GM12872 (cell line): ENCODE results near the gene EFHD2.

Source experiments
- TF ChIP-seq, protein P1 (sequence below): IDR thresholded peaks from 3 replicates; pipeline ENCODE4 v1.5.1; 2011; ENCODE audit warnings: low read depth, mild to moderate bottlenecking, low read length, moderate library complexity; ENCODE audit not compliant: insufficient read depth

EFHD2 gene

DNA sequence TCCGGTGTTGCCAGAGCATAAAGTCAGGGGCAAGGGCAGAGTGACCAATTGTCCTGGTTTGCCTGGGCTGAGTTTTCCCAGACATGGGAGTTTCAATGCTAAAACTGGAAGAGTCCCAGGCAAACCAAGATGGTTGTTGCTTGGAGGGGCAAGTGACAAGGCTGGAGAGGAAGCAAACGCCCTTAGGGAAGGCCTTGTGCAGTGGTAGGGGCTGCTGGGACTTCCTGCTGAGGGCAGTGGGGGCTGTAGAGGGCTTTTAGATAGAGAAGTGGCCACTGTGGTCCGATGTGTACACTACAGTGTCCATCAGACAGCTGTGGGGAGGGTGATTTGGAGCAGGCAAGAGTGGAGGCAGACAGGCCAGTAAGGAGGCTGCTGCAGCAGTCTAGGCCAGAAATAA is 39.9 kb downstream of the EFHD2 start:
- TF ChIP-seq, protein P1, sequence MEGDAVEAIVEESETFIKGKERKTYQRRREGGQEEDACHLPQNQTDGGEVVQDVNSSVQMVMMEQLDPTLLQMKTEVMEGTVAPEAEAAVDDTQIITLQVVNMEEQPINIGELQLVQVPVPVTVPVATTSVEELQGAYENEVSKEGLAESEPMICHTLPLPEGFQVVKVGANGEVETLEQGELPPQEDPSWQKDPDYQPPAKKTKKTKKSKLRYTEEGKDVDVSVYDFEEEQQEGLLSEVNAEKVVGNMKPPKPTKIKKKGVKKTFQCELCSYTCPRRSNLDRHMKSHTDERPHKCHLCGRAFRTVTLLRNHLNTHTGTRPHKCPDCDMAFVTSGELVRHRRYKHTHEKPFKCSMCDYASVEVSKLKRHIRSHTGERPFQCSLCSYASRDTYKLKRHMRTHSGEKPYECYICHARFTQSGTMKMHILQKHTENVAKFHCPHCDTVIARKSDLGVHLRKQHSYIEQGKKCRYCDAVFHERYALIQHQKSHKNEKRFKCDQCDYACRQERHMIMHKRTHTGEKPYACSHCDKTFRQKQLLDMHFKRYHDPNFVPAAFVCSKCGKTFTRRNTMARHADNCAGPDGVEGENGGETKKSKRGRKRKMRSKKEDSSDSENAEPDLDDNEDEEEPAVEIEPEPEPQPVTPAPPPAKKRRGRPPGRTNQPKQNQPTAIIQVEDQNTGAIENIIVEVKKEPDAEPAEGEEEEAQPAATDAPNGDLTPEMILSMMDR = no peak

DNA sequence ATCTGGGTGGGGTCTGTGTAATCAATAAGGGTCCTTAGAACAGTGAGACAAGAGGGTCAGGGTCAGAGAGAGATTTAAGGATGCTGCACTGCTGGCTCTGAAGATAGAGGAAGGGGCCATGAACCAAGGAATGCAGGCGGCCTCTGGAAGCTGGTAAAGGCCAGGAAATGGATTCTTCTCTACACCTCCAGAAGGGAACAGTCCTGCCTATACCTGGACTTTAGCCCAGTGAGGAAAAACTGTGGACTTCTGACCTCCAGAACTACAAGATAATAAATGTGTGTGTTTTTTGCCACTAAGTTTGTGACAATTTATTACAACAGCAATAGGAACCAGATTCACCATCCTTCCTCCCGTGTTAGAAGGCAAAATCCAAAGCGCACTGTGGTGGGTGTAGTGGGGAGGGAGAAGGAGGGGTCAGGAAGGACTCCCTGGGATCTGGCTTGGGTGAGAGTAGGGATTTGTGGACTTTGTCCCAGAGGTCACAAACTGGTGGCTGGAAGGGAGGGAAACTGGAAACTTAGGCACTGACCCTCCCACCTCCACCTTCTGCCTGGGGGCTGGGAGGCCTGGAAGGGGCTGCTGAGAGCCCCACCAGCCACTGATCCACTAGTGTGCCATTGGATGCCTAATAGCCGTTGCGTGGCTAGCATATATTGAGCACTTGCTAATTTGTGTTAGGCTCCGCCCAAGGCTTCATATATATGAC is 41.5 kb downstream of the EFHD2 start:
- TF ChIP-seq, protein P1 = no peak

DNA sequence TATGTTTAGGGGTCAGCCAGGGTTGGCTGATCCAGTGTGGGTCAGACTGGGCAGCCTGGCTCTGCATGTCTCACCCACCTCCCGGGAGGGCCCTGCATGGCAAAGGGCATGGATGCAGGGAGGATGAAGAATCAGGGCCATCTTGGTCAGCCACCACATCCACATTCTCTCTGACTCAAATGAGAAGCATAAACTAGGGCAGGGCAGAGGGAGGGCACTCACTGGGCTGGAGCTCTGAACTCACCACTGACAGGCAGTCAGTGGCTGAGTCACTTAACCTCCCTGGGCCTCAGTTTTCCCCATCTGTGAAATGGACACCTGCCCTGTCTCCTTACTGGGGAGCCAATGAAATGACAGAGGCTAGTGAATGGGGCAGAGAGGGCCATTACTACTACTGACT is 42.5 kb downstream of the EFHD2 start:
- TF ChIP-seq, protein P1 = no peak

DNA sequence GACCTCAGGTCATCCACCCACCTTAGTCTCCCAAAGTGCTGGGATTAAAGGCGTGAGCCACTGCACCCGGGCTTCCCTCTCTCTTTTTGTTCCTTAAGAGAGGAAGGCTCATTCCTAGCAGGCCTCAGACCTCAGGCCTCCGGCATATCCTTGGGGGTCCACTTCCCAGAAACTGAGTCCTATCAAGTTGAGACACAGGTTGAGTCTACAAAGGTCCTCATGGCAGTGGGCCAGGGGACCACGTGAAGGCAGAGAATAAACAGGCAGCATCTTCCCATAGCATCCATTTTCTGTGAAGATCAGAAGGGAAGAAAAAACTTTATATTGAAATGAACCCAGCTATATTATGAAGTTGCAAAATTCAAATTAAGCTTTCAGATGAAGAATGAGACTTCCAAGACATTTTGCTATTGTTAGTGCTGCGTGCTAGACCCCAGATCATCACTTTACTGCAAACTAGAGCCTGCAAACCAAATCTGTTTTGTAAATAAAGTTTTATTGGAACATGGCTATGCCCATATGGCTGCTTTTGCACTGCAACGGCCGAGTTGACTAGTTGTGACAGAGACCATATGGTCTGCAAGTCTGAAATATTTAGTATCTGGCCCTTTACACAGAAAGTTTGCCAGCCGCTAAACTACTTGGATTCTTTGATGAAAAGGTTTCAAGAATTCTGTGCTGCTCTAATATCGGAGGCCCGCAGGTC is 43.3 kb downstream of the EFHD2 start:
- TF ChIP-seq, protein P1 = no peak

DNA sequence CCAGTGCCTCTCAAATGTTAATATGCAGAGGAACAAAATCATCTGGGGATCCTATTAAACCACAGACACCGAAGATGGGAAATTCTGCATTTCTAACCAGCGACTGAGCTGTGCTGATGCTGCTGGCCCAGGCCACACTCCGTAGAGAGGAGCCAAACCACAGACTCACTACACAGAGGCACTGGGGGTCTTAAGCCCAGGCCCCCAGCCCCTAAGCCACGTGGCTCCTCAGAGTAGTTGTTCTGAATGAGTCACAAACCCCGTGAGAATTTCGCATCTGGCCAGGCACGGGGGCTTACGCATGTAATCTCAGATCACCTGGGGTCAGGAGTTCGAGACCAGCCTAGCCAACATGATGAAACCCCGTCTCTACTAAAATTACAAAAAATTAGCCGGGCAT is 44.0 kb downstream of the EFHD2 start:
- TF ChIP-seq, protein P1 = no peak

DNA sequence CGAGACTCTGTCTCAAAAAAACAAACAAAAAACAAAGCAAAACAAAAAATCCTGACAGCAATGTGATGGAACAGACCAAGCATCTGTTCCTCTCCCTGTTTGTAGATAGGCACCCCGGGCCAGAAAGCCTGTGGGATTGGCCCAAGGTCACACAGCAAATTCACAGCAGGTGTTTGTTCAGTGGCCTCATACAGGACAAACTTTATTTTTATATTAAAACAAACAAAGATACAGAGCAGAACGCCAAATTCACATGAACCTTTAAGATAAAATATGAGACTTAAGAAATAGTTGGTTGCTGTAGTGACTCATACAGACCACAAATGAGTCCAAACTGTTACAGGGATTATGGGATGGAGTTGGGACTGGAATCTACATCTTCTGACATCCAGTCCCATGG is 44.6 kb downstream of the EFHD2 start:
- TF ChIP-seq, protein P1 = no peak

DNA sequence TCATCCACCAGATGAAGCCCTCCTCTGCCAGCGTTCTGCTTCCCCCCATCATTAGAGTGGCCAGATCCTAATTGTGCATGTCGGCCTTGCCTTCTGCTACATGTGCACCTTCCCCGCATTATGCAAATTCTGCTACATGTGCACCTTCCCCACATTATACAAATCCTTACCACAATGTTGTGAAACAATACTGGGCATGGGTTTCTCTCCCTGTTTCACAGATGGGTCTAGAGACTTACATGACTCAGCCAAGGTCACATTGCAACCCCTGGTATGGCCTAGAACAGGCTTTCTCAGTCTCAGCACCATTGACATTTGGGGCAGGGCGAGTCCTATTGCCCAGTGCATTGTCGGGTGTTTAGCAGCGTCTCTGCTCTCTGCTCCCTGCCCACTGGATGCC is 45.8 kb downstream of the EFHD2 start:
- TF ChIP-seq, protein P1 = no peak
